Measurements from ENCODE around the gene BOK.
A peak's percentile ranks its signal among the peaks of the same experiment; 100 is the strongest.

Gene BOK

GRCh38 chr2:241606186-241606585 is 47.6 kb downstream of the BOK start:
- no peak for DNase-seq

GRCh38 chr2:241607162-241607885 is 48.8 kb downstream of the BOK start:
- no peak for DNase-seq

- no peak for DNase-seq
Measured at GRCh38 chr2:241608881-241609280, 50.3 kb downstream of the BOK start.

- DNase-seq = no peak
Measured at GRCh38 chr2:241609859-241610793, 51.6 kb downstream of the BOK start.

- no peak for DNase-seq
Measured at GRCh38 chr2:241611062-241611461, 52.5 kb downstream of the BOK start.

GRCh38 chr2:241612156-241613016 is 53.8 kb downstream of the BOK start:
- no peak for DNase-seq

- no peak for DNase-seq
Measured at GRCh38 chr2:241613017-241613780, 54.7 kb downstream of the BOK start.

- no peak for DNase-seq
Measured at GRCh38 chr2:241615041-241615440, 56.5 kb downstream of the BOK start.

- DNase-seq = no peak
Measured at GRCh38 chr2:241615522-241616052, 57.0 kb downstream of the BOK start.

- no peak for DNase-seq
Measured at GRCh38 chr2:241616168-241617125, 57.9 kb downstream of the BOK start.

- DNase-seq = peak; percentile 84
Measured at GRCh38 chr2:241617431-241618154, 59.0 kb downstream of the BOK start.

- no peak for DNase-seq
Measured at GRCh38 chr2:241618296-241618805, 59.8 kb downstream of the BOK start.

GRCh38 chr2:241618829-241619228 is 60.3 kb downstream of the BOK start:
- no peak for DNase-seq

- no peak for DNase-seq
Measured at GRCh38 chr2:241619597-241620418, 61.3 kb downstream of the BOK start.

GRCh38 chr2:241620419-241620769 is 61.8 kb downstream of the BOK start:
- DNase-seq = no peak

Data from SHP77 treated with DMSO at 0.1 percent for 48 hours (cell line).